Measurements from ENCODE around the gene ZDHHC12.

ZDHHC12 gene

DNA sequence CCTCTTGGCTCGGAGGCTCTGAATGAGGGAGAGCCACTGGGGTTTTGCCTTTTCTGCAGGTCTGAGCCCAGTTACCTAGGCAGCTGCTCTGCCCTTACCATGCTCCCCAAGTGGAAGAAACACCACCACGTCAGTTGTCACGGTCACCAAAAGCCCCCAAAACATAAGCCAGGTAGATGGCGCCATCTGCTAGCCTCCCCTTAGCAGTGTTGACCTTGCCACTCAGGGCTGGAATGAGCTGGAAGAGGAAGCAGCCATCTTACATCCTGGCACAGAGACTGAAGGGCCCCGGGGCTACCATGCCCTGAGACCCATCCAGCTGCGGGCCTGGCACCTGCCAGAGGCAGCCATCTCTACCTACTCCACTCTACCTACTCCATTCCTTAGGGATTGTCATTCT lies 40.4 kb upstream of the ZDHHC12 start:
- Histone ChIP-seq H3K4me1 (ENCODE audit: control insufficient read depth in 2 of 2, insufficient read depth in 1 of 2, low read depth in 1 of 2, low read length in 2 of 2) (no peaks in the 10 kb centered on the region), H3K79me1 (ENCODE audit: low read depth, low read length) (peaks cover 2% of the 10 kb centered on the region), H4K8ac (ENCODE audit: low read depth, low read length) (no peak overlapping the region), H3K4me2 (ENCODE audit: insufficient read depth, low read length, poor library complexity, severe bottlenecking) (no peak overlapping the region), H3K23ac (ENCODE audit: low read depth, low read length, poor library complexity) (no peak overlapping the region), H4K91ac (ENCODE audit: low read depth, low read length, poor library complexity) (no peak overlapping the region), H3K36me3 (replicated peaks in 1 of 2; ENCODE audit: control insufficient read depth in 2 of 2, insufficient read depth in 2 of 2, low read length in 2 of 2) (peaks cover 0 to 16% of the 10 kb centered on the region in 2 donors), H2BK15ac (ENCODE audit: low read length) (no peak overlapping the region), H3K9ac (ENCODE audit: low read depth, low read length, poor library complexity) (no peak overlapping the region), H2BK120ac (ENCODE audit: low read depth, low read length) (no peak overlapping the region), H3K18ac (ENCODE audit: low read length) (no peak overlapping the region), H3K27me3 (ENCODE audit: control insufficient read depth in 3 of 3, insufficient read depth in 3 of 3, low read depth in 1 of 3, low read length in 3 of 3) (no peaks in the 10 kb centered on the region), H3K4me3 (ENCODE audit: low read length in 2 of 2) (no peak overlapping the region), H3K14ac (ENCODE audit: low read length) (no peak overlapping the region), H2AFZ (ENCODE audit: low read length) (no peak overlapping the region), H3K27ac (replicated peaks; ENCODE audit: low read length) (no peak overlapping the region), H3K9me3 (replicated peaks in 1 of 2; ENCODE audit: control insufficient read depth in 2 of 2, insufficient read depth in 1 of 2, low read depth in 1 of 2, low read length in 2 of 2) (no peaks in the 10 kb centered on the region), H2BK12ac (ENCODE audit: low read length) (no peak overlapping the region), H3K4ac (ENCODE audit: low read length) (no peak overlapping the region), H2BK5ac (ENCODE audit: low read length) (no peak overlapping the region), H2AK5ac (ENCODE audit: low read depth, low read length) (no peak overlapping the region)
- no peak for DNase-seq (ENCODE audit: low spot score)
- no CpG with 5 or more reads among the region's 6 CpGs for whole genome bisulfite sequencing, 2 donors (ENCODE audit: extremely low coverage in 2 of 2, insufficient read length in 2 of 2, insufficient replicate concordance in 1 of 2)

DNA sequence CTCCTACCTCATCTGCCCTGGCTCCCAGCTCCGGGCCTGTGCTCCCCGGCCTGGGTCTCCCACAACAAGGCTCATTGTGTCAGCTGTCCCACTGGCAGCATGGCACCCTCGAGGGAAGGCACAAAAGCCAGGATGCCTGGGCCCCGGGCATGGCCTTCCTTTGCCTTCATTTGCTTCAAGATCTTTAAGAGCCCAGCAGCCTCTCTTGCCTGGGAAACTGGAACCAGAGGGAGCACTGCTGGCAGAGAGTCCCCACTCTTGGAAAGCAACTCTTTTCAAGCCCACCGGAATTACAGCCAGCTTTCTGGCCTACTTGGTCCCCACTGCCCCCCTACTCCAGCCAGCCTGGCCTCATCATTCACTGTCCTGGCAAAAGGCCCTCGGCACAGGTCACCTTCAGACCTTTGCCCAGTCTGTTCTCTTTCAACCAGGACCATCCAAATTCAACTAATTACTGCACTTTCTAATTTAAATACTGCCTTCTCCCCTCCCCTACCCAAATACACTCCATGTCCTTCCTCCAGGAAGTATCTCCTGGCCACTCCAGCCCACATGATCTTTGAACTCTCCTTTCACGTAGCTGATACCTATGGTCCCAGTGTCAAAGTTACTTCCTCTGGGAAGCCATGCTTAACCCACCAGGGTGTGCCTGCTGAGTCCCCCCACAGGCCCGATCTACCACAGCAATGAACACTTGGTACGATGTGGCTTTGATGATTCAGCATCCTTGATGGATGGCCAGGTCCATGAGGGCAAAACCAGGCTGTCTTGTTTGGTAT lies 38.9 kb upstream of the ZDHHC12 start:
- no peak overlapping the region for H3K4me2 ChIP-seq (ENCODE audit: insufficient read depth, low read length, poor library complexity, severe bottlenecking)
- H3K4ac ChIP-seq (ENCODE audit: low read length) = no peak overlapping the region
- H3K18ac ChIP-seq (ENCODE audit: low read length) = no peak overlapping the region
- H4K8ac ChIP-seq (ENCODE audit: low read depth, low read length) = no peak overlapping the region
- H3K27me3 ChIP-seq (ENCODE audit: control insufficient read depth in 3 of 3, insufficient read depth in 3 of 3, low read depth in 1 of 3, low read length in 3 of 3) = no peaks in the 10 kb centered on the region
- H3K14ac ChIP-seq (ENCODE audit: low read length) = no peak overlapping the region
- H3K4me1 ChIP-seq (ENCODE audit: control insufficient read depth in 2 of 2, insufficient read depth in 1 of 2, low read depth in 1 of 2, low read length in 2 of 2) = no peaks in the 10 kb centered on the region
- H2BK120ac ChIP-seq (ENCODE audit: low read depth, low read length) = no peak overlapping the region
- H3K9me3 ChIP-seq (replicated peaks in 1 of 2; ENCODE audit: control insufficient read depth in 2 of 2, insufficient read depth in 1 of 2, low read depth in 1 of 2, low read length in 2 of 2) = no peaks in the 10 kb centered on the region
- no peak for DNase-seq (ENCODE audit: low spot score)
- H2BK15ac ChIP-seq (ENCODE audit: low read length) = no peak overlapping the region
- H2AK5ac ChIP-seq (ENCODE audit: low read depth, low read length) = no peak overlapping the region
- no peak overlapping the region for H3K9ac ChIP-seq (ENCODE audit: low read depth, low read length, poor library complexity)
- no peak overlapping the region for H2AFZ ChIP-seq (ENCODE audit: low read length)
- H3K4me3 ChIP-seq (ENCODE audit: low read length in 2 of 2) = no peak overlapping the region
- H3K36me3 ChIP-seq (replicated peaks in 1 of 2; ENCODE audit: control insufficient read depth in 2 of 2, insufficient read depth in 2 of 2, low read length in 2 of 2) = peaks cover 0 to 8% of the 10 kb centered on the region in 2 donors
- no peak overlapping the region for H3K27ac ChIP-seq (replicated peaks; ENCODE audit: low read length)
- no peak overlapping the region for H2BK5ac ChIP-seq (ENCODE audit: low read length)
- H4K91ac ChIP-seq (ENCODE audit: low read depth, low read length, poor library complexity) = no peak overlapping the region
- no peak overlapping the region for H3K23ac ChIP-seq (ENCODE audit: low read depth, low read length, poor library complexity)
- no peak overlapping the region for H2BK12ac ChIP-seq (ENCODE audit: low read length)
- WGBS, 2 donors (ENCODE audit: extremely low coverage in 2 of 2, insufficient read length in 2 of 2, insufficient replicate concordance in 1 of 2) = no CpG with 5 or more reads among the region's 9 CpGs
- no peaks in the 10 kb centered on the region for H3K79me1 ChIP-seq (ENCODE audit: low read depth, low read length)

DNA sequence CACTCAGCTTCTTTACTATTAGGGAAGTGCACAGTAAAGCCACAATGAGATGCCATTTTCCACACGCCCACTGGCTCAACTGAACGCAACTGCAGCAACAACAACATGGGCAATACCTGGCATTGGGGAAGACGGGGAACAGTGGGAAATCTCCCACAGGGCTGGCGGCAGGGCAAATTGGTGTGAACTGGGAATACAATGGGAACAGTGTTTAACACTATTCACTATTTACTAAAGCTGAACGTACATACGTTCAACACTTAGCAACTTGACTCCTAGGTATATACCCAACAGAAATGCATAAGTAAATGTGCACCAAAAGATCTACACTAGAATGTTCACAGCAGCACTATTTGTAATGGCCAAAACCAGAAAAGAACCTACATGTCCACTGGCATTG lies 33.7 kb upstream of the ZDHHC12 start:
- H3K4me3 ChIP-seq (ENCODE audit: low read length in 2 of 2) = no peak overlapping the region
- peaks cover 7 to 15% of the 10 kb centered on the region in 2 donors for H3K36me3 ChIP-seq (replicated peaks in 1 of 2; ENCODE audit: control insufficient read depth in 2 of 2, insufficient read depth in 2 of 2, low read length in 2 of 2)
- no peak overlapping the region for H3K4me2 ChIP-seq (ENCODE audit: insufficient read depth, low read length, poor library complexity, severe bottlenecking)
- no peak overlapping the region for H2AFZ ChIP-seq (ENCODE audit: low read length)
- WGBS, 2 donors (ENCODE audit: extremely low coverage in 2 of 2, insufficient read length in 2 of 2, insufficient replicate concordance in 1 of 2) = no CpG with 5 or more reads among the region's 6 CpGs
- no peak overlapping the region for H2BK15ac ChIP-seq (ENCODE audit: low read length)
- H3K4ac ChIP-seq (ENCODE audit: low read length) = no peak overlapping the region
- H3K9me3 ChIP-seq (replicated peaks in 1 of 2; ENCODE audit: control insufficient read depth in 2 of 2, insufficient read depth in 1 of 2, low read depth in 1 of 2, low read length in 2 of 2) = no peaks in the 10 kb centered on the region
- H3K79me1 ChIP-seq (ENCODE audit: low read depth, low read length) = no peaks in the 10 kb centered on the region
- no peak overlapping the region for H3K18ac ChIP-seq (ENCODE audit: low read length)
- H2BK120ac ChIP-seq (ENCODE audit: low read depth, low read length) = no peak overlapping the region
- no peaks in the 10 kb centered on the region for H3K27me3 ChIP-seq (ENCODE audit: control insufficient read depth in 3 of 3, insufficient read depth in 3 of 3, low read depth in 1 of 3, low read length in 3 of 3)
- no peak overlapping the region for H3K9ac ChIP-seq (ENCODE audit: low read depth, low read length, poor library complexity)
- no peak overlapping the region for H3K27ac ChIP-seq (replicated peaks; ENCODE audit: low read length)
- no peak overlapping the region for H2BK12ac ChIP-seq (ENCODE audit: low read length)
- no peak overlapping the region for H2AK5ac ChIP-seq (ENCODE audit: low read depth, low read length)
- H3K4me1 ChIP-seq (ENCODE audit: control insufficient read depth in 2 of 2, insufficient read depth in 1 of 2, low read depth in 1 of 2, low read length in 2 of 2) = no peaks in the 10 kb centered on the region
- DNase-seq (ENCODE audit: low spot score) = no peak
- H3K23ac ChIP-seq (ENCODE audit: low read depth, low read length, poor library complexity) = no peak overlapping the region
- H4K8ac ChIP-seq (ENCODE audit: low read depth, low read length) = no peak overlapping the region
- no peak overlapping the region for H2BK5ac ChIP-seq (ENCODE audit: low read length)
- H3K14ac ChIP-seq (ENCODE audit: low read length) = no peak overlapping the region
- no peak overlapping the region for H4K91ac ChIP-seq (ENCODE audit: low read depth, low read length, poor library complexity)

GRCh38 chr9:128753627-128754026 lies 29.7 kb upstream of the ZDHHC12 start:
- no peak overlapping the region for H2AK5ac ChIP-seq (ENCODE audit: low read depth, low read length)
- H2BK5ac ChIP-seq (ENCODE audit: low read length) = no peak overlapping the region
- no peak overlapping the region for H3K4ac ChIP-seq (ENCODE audit: low read length)
- H4K8ac ChIP-seq (ENCODE audit: low read depth, low read length) = peak overlapping the region; percentile 1
- no peak overlapping the region for H3K4me3 ChIP-seq (ENCODE audit: low read length in 2 of 2)
- no peak for DNase-seq (ENCODE audit: low spot score)
- WGBS, 2 donors (ENCODE audit: extremely low coverage in 2 of 2, insufficient read length in 2 of 2, insufficient replicate concordance in 1 of 2) = no CpG with 5 or more reads among the region's 16 CpGs
- H3K4me2 ChIP-seq (ENCODE audit: insufficient read depth, low read length, poor library complexity, severe bottlenecking) = no peak overlapping the region
- no peak overlapping the region for H2BK15ac ChIP-seq (ENCODE audit: low read length)
- H3K23ac ChIP-seq (ENCODE audit: low read depth, low read length, poor library complexity) = no peak overlapping the region
- H3K14ac ChIP-seq (ENCODE audit: low read length) = peak overlapping the region; percentile 38
- H4K91ac ChIP-seq (ENCODE audit: low read depth, low read length, poor library complexity) = peak overlapping the region; percentile 72
- H3K18ac ChIP-seq (ENCODE audit: low read length) = no peak overlapping the region
- H3K36me3 ChIP-seq (replicated peaks in 1 of 2; ENCODE audit: control insufficient read depth in 2 of 2, insufficient read depth in 2 of 2, low read length in 2 of 2) = peaks cover 17 to 36% of the 10 kb centered on the region in 2 donors
- no peak overlapping the region for H2AFZ ChIP-seq (ENCODE audit: low read length)
- no peak overlapping the region for H2BK120ac ChIP-seq (ENCODE audit: low read depth, low read length)
- no peak overlapping the region for H3K27ac ChIP-seq (replicated peaks; ENCODE audit: low read length)
- no peaks in the 10 kb centered on the region for H3K4me1 ChIP-seq (ENCODE audit: control insufficient read depth in 2 of 2, insufficient read depth in 1 of 2, low read depth in 1 of 2, low read length in 2 of 2)
- H3K79me1 ChIP-seq (ENCODE audit: low read depth, low read length) = no peaks in the 10 kb centered on the region
- peak overlapping the region; percentile 70 for H3K9ac ChIP-seq (ENCODE audit: low read depth, low read length, poor library complexity)
- H2BK12ac ChIP-seq (ENCODE audit: low read length) = peak overlapping the region; percentile 41
- H3K9me3 ChIP-seq (replicated peaks in 1 of 2; ENCODE audit: control insufficient read depth in 2 of 2, insufficient read depth in 1 of 2, low read depth in 1 of 2, low read length in 2 of 2) = no peaks in the 10 kb centered on the region
- H3K27me3 ChIP-seq (ENCODE audit: control insufficient read depth in 3 of 3, insufficient read depth in 3 of 3, low read depth in 1 of 3, low read length in 3 of 3) = no peaks in the 10 kb centered on the region

All from neuronal stem cell (in vitro differentiated cells).